Right lobe of liver (tissue), 6 donors: ENCODE measurements around the gene CYTIP. TPM values are rescaled to one million over a fixed set of nuclear protein-coding genes. Genes with fewer than 3 reads are reported as not detected.

ENCODE experiments used
- ATAC-seq, 4 donors: fragments of 200-7000 bp; cut with Tn5 transposase; one replicate each; pipeline ENCODE4 v1.9.1; 2020; ENCODE audit warnings: mild to moderate bottlenecking in 4 of 4, moderate library complexity in 4 of 4
- DNase-seq, 3 donors: peaks; one replicate each; pipeline ENCODE4 v3.0.0-alpha.2; 2020
- H3K27ac ChIP-seq, 3 donors: fragments of 200-600 bp; one replicate each; pipeline ENCODE4 v1.8.0; 2022
- H3K27me3 ChIP-seq, 2 donors: fragments of 200-600 bp; one replicate each; pipeline ENCODE4 v1.8.0; 2022
- H3K36me3 ChIP-seq, 4 donors: fragments of 200-600 bp; sonication (generic) in 1 of 4; one replicate each; pipeline versions ENCODE4 v1.5.1 to v1.8.0; 2017 to 2022; ENCODE audit warnings: control low read depth in 1 of 4
- H3K4me1 ChIP-seq, 4 donors: fragments of 200-600 bp; sonication (generic) in 1 of 4; one replicate each; pipeline versions ENCODE4 v1.5.1 to v1.8.0; 2017 to 2022; ENCODE audit warnings: control low read depth in 1 of 4
- H3K4me3 ChIP-seq, 3 donors: fragments of 200-600 bp; one replicate each; pipeline ENCODE4 v1.8.0; 2022
- H3K9me3 ChIP-seq, 4 donors: fragments of 200-600 bp; sonication (generic) in 1 of 4; one replicate each; pipeline versions ENCODE4 v1.5.1 to v1.8.0; 2017 to 2022; ENCODE audit warnings: control low read depth in 1 of 4
- POLR2A ChIP-seq: fragments of 450-650 bp; IDR thresholded peaks from one replicate; pipeline ENCODE4 v1.6.1; 2017; ENCODE audit warnings: antibody characterized with exemption, mild to moderate bottlenecking
- WGBS: methylation state at CpG from one replicate; pipeline ENCODE4 v1.1.6; 2018; ENCODE audit warnings: low coverage, low lambda C conversion rate; ENCODE audit not compliant: insufficient coverage; ENCODE audit errors: missing lambda C conversion rate; 5-methylcytosine and 5-hydroxymethylcytosine counted together
- intact Hi-C, 2 donors: fragments of 100-400 bp; cut with DNase I; formaldehyde crosslinking; loops; one replicate each; pipeline versions ENCODE4 v1.11.2 to v1.14.1; 2022
- long read RNA-seq: library from polyadenylated mRNA; unstranded; transcript quantifications from one replicate; pipeline ENCODE4 v2.0.0, GENCODE V29; 2019
- total RNA-seq, 6 experiments: library from RNA; depleted of rRNA in 2 of 6; stranded (reverse); fragments of >200 nt in 2 of 6; fragmentation: NEBNext Ultra II Directional in 3 of 6; extraction: Animal tissue kit (Norgen Biotek cat#: 25700) in 3 of 6; gene quantifications; one replicate each; pipeline versions ENCODE4 v1.1.0 to v1.2.4, GENCODE V29; 2016 to 2023
- TF ChIP-seq, protein P1 (sequence below), 4 donors: fragments of 200-600 bp in 3 of 4; fragments of 450-650 bp in 1 of 4; IDR thresholded peaks; one replicate each; pipeline versions ENCODE4 v1.5.1 to v1.8.0; 2016 to 2022; ENCODE audit warnings: antibody characterized with exemption in 4 of 4, mild to moderate bottlenecking in 2 of 4
- donor health status: DM: no; HTN: yes; CAD: no.
- donor health status: DM: no; HTN: no; CAD: no.
- donor health status: DM: no; HTN: no; CAD: no.
- donor health status: DM: no; HTN: yes; CAD: no.
- donor health status: DM: no; HTN: yes; CAD: no.

The CYTIP gene
- total RNA-seq: 1 to 10 TPM; 1.1 to 6.0 (median 2.9) TPM
- long read RNA-seq: 0 reads

DNA sequence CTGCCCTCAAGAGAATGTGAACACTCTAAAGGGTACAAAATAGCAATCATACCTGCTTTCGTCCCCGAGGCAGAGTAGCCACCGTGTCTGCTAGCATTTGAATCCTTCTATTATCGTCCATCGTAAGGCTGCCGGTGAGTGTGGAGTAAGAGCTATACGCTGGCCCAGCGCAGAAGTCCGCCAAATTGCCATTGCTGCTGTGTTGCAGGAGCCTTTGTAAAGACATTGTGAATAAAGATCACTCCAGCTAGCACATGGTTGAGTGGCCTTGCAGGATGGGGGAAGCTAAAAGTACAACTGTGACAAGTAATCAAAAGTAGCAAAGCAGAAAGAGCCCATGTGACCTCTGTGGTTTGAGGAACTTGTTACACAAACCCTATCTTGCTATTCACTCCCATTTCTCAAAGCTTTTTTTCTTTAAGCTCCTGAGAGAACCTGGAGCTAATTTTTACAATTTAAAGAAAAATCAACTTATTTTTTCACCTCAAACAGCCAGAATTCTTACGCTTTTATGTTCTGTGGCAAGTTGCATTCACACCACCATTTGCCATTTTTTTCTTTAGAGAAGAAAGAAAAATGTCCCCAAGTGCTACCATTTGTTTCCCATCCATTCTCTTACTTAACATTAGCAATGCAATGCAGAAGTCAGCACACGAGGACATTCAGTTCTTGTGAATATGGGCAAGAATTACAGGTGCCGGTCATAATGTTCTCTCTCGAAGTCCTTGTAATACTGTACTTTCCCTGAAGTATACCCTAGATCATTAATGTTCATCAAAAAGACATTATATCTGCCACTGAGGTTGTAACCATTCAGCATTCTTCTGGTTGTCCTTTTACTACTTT, at the start of gene CYTIP:
Gene CYTIP (minus strand): TSS at position 295 of the 846 bp plus-strand sequence. CDS start 69 bp downstream, at position 226.
- TF ChIP-seq, protein P1, sequence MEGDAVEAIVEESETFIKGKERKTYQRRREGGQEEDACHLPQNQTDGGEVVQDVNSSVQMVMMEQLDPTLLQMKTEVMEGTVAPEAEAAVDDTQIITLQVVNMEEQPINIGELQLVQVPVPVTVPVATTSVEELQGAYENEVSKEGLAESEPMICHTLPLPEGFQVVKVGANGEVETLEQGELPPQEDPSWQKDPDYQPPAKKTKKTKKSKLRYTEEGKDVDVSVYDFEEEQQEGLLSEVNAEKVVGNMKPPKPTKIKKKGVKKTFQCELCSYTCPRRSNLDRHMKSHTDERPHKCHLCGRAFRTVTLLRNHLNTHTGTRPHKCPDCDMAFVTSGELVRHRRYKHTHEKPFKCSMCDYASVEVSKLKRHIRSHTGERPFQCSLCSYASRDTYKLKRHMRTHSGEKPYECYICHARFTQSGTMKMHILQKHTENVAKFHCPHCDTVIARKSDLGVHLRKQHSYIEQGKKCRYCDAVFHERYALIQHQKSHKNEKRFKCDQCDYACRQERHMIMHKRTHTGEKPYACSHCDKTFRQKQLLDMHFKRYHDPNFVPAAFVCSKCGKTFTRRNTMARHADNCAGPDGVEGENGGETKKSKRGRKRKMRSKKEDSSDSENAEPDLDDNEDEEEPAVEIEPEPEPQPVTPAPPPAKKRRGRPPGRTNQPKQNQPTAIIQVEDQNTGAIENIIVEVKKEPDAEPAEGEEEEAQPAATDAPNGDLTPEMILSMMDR (IDR thresholded peaks at IDR 0.05): no peak
- TF ChIP-seq POLR2A: peak; percentile 72
- ATAC-seq: peak; percentile 62 to 67 (median 66)
- WGBS: 57% methylated on average over 13 of the region's 13 CpGs
- Histone ChIP-seq H3K27ac (peak within 1 kb of the TSS; percentile 31 to 72 (median 67)), H3K4me1 (no peaks in the 10 kb centered on the region), H3K36me3 (no peaks in the 10 kb centered on the region), H3K27me3 (no peaks in the 10 kb centered on the region), H3K4me3 (peak within 1 kb of the TSS; percentile 15 to 41 (median 22)), H3K9me3 (no peaks in the 10 kb centered on the region)
- intact Hi-C loops: no loop called here
- DNase-seq: no peak

DNA sequence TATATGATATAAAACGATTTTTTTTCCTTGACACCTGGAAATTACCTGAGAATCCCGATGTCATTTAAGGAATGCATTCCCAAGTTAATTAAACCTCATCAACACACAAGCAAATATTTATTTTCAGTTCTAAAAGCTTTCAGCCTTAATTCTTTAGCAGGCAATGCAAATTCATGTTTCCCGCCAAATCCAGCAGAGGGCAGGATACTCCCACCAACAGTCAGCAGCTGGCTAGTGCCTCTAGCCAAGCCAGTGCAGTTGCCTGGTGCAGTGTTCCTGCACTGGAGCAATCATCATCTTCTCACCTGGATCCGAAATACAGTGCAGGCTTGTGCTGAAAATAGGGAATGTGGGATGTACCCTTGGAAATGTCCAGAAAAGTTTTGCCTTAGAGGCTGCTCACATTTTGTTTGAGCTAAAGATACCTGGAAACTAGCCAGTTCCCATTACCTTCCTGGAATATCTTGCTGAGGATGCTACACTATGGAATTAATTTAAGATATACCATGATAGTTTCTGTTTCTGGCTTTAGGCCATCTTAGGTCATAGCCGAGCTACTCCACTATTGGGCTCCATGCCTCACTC, 48.4 kb upstream of the CYTIP start:
- Histone ChIP-seq H3K4me1 (peaks cover 0 to 18% (median 5%) of the 10 kb centered on the region in 4 donors), H3K4me3 (no peak overlapping the region), H3K9me3 (no peaks in the 10 kb centered on the region), H3K36me3 (no peaks in the 10 kb centered on the region), H3K27ac (no peak overlapping the region), H3K27me3 (no peaks in the 10 kb centered on the region)
- ATAC-seq: peak; percentile 74 to 84 (median 79)
- 11% methylated on average over 5 of the region's 5 CpGs for WGBS
- intact Hi-C loops: no loop called here
- TF ChIP-seq, protein P1 (IDR thresholded peaks at IDR 0.05): peak; percentile 68 to 78 (median 74)
- TF ChIP-seq POLR2A: no peak
- DNase-seq: peak; percentile 50 to 76 (median 73)

DNA sequence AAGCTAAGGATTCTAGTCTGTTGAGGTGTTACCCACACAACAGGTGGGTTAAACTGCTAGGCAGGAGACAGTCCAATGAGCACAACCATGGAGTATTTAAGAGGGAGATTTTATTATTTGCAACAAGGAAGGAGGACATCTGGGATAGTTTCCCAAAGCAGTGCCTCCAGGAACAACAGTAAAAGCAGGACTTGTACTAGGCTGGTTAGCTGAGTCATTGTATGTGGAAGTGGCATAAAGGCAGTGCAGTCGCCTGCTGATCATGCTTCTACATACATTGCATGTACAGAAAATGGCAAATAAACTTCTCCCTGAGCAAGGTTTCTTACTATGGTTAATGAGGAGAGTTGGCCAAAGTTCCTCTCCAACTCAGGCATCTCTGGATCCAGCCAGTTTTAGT, 46.1 kb upstream of the CYTIP start:
- no peak for DNase-seq
- TF ChIP-seq, protein P1 (IDR thresholded peaks at IDR 0.05): no peak
- TF ChIP-seq POLR2A: no peak
- H3K9me3 ChIP-seq: no peaks in the 10 kb centered on the region
- H3K27me3 ChIP-seq: no peaks in the 10 kb centered on the region
- H3K4me3 ChIP-seq: no peak overlapping the region
- H3K36me3 ChIP-seq: no peaks in the 10 kb centered on the region
- ATAC-seq: no peak
- peaks cover 0 to 18% (median 5%) of the 10 kb centered on the region in 4 donors for H3K4me1 ChIP-seq
- intact Hi-C loops: no loop called here
- WGBS: 40% methylated on average over 1 of the region's 1 CpG
- H3K27ac ChIP-seq: no peak overlapping the region

DNA sequence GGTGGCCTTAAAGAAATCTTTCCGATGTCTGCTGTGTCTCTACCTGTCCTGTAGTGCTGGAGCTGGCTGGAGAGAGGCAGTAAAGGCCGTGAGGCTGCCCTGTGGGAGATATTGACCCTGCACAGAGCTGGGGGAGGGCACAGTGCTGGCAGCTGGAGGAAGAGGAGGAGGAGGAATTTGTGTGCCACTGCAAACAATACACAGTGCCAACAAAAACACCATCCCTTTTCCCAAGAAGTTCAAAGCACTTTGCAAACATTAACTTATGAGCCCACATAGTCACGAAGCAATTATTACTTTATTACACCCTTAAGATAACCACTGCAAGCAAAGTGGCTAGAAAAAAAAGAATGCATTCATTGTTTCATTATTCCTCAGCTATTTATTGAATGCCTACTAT, 45.0 kb upstream of the CYTIP start:
- intact Hi-C loops: no loop called here
- DNase-seq: peak; percentile 76 to 91 (median 89)

More for the DNA sequence above, 45.0 kb upstream of the CYTIP start:
- Histone ChIP-seq H3K27me3 (no peaks in the 10 kb centered on the region), H3K4me3 (no peak overlapping the region), H3K36me3 (no peaks in the 10 kb centered on the region), H3K27ac (no peak overlapping the region), H3K4me1 (peaks cover 0 to 18% (median 5%) of the 10 kb centered on the region in 4 donors), H3K9me3 (no peaks in the 10 kb centered on the region)
- TF ChIP-seq POLR2A: no peak
- TF ChIP-seq, protein P1 (IDR thresholded peaks at IDR 0.05): no peak
- peak; percentile 97 to 99 (median 98) for ATAC-seq
- 15% methylated on average over 3 of the region's 3 CpGs for WGBS
